Fibroblast of skin of right quadriceps (primary cell): ENCODE measurements around the gene KLHL25.
"Not testable (repeated sequence)": the region's sequence is repeated elsewhere in the genome, so short reads cannot be mapped to it uniquely, and the experiment has no call there.

ENCODE experiments used
- DNase-seq: peaks from one replicate; pipeline ENCODE4 v3.0.0-alpha.2; 2013

Gene KLHL25, protein sequence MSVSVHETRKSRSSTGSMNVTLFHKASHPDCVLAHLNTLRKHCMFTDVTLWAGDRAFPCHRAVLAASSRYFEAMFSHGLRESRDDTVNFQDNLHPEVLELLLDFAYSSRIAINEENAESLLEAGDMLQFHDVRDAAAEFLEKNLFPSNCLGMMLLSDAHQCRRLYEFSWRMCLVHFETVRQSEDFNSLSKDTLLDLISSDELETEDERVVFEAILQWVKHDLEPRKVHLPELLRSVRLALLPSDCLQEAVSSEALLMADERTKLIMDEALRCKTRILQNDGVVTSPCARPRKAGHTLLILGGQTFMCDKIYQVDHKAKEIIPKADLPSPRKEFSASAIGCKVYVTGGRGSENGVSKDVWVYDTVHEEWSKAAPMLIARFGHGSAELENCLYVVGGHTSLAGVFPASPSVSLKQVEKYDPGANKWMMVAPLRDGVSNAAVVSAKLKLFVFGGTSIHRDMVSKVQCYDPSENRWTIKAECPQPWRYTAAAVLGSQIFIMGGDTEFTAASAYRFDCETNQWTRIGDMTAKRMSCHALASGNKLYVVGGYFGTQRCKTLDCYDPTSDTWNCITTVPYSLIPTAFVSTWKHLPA

DNA sequence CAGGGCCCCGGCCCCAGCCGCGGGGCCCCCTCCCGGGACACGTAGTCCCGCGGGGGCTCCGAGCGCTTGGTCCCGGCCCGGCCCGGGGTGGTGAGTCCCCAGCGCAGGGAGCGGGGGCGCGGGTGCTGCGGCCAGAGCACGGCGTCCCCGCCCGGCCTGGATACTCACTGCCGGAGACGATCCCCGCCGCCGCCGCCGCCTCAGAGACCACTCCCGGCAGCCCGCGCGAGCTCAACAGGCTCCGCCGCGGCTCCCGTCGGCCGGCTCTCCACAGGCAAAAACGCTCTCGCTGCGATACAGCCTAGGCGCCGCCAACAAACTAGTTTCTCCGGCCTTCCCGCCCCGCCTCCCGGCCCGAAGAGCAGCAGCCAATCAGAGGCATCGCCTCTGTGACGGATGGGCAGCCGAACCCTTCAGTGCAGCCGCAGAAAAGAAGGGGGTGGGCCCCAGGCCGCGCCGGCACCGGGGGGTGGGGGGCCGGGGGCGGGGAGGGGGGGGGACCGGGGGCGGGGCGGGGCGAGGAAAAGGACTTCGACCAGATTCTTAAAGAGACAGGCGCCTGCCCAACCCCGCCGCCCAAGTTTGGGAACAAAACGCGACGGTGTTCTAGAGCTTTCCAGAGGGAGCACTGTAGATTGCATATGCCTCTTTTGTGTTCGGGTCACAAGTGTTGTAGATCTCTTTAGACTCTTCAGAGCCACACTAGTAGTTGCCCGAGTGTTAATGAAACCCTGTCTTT lies at the start of gene KLHL25:
KLHL25 (minus strand) TSS at position 328 of the 739 bp plus-strand sequence. CDS start 25,115 bp downstream, outside the sequence.
- peak; percentile 96 for DNase-seq

DNA sequence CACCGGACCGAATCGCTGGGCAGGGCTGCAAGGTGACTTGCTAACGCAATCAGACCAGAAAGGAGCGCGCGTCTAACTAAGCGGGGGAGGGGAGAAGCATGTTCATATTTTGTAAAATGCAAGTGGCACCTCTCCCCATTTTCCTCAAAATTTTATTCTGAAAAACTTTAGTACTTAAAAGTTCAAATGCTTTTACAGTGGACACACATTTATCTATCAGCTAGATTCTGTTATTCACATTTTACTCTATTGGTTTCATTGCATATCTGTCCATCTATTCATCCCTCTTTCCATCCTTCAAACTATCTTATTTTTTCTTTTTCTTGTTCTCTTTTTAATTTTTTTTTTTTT lies 46.1 kb upstream of the KLHL25 start:
- DNase-seq, result no peak

DNA sequence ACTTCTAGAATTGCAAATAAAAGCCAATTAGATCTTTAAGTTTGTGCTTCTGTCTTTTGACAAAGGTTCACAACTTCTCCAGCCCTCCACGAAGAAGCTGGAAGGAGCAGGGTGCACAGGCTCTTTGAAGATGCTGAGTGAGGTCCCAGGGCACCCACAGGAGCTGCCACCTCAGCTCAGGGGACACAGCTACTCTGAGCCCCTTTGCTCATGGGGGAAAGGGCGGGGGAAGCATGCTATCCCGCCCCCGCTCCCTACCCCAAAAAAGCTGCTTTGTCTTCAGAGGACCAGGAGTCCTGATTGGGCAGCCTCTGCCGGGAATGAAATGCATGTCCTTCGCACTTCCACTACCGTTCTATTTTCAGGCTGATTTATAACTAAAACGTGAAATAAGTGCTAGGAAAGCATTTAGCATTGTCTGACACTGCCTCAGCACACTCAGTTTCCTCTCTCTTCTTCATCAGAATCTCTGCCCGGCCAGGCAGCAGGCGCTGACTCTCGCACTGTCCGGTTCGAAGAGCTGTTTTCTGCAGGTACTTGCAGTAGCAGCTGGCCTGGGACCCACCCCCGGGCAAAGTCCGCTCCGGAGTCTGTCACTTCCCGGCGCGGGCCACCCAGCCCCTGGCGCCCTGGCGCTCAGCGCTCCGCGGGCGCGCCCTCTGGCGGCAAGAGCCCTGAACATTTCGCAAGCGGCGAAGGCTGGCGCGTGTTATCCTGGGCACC lies 45.5 kb upstream of the KLHL25 start:
- peak; percentile 52 for DNase-seq

DNA sequence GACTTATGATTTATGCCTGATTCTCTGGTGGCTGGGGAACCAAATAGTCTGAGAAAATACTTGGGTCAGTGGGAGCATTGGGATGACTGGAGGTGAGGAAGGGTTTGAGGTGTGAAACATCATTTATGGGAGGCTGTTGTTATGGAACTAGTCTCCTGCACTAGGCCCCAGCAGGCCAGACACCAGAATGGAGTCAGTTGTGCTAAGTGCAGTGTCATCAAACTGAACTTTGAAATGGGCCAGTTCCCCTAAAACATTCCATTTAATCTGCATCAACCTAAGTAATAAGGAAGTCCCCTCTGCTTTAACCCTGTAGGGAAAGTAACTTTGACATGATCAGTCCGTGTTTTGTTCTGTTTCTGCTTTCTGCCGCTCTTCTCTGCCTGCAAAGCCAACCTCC lies 44.9 kb upstream of the KLHL25 start:
- DNase-seq, result no peak

DNA sequence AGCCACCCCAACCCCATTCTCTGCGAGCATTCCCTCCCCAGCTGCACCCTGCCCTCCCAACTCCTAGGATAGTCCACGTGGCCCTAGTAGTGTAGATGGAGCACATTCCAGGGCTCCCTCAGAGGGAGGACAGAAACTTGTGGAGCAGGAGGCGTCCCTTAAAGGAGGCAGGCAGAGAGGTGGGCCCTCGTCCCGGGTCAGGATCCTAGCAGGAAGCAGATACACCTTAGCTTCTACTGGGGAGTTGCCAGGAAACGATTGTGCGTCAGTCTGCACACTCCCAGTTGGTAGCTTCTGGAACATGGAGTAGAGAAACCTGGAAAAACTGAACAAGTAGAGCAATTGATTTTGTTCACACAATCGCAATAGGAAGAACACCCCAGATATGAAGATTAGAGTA lies 43.9 kb upstream of the KLHL25 start:
- no peak for DNase-seq

DNA sequence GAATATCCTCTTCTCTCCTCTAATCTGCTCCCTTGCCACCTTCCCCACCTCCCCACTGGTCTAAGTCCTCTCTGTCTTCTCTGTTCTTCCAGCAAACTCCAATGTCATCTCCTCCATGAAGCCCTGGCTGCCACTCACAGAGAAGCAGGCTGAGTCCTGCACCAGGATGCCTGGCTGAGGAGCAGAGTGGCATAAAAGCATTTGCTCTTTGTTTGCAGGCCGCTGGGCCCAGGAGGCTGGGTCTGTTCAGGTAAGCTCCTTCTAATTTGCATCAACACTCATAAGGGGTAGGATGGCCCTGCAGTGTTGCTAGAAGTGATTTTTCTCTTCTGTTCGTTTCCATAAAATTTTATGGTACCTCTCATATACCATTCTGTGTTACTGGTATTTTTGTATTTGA lies 43.2 kb upstream of the KLHL25 start:
- no peak for DNase-seq

DNA sequence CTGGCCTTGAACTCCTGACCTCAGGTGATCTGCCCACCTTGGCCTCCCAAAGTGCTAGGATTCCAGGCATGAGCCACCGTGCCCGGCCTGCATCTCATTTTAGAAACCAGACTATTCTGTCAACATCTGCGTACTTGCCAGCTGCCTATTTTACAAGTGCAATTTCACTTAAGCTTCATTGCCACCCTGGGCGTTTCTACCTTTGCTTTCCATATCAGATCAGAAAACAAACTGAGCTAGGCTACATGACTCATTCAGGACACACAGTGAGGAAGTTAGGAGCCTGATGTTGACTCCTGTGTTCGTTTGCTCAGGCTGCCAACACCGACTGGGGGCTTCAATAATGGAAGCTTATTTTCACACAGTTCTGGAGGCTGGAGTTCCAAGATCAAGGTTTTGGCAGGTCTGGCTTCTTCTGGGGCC lies 42.3 kb upstream of the KLHL25 start:
- DNase-seq, result no peak

DNA sequence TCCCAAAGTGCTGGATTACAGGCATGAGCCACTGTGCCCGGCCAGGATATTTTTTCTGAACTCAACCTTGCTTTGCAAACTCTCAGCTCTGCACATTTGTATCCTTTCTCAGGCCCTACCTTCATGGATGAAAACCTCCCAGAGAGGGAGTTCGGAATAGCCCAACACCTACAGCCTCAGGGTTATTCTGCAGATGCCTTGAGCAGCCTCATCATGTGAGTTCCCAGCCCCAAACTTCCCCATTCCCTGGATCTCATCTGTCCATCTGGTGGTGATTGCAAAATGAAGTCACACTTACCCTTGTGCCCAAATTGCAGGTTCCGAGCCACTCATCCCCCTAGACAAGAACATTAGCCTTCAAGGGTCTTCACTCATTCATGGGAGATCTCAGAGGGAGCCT lies 39.9 kb upstream of the KLHL25 start:
- DNase-seq, result no peak

DNA sequence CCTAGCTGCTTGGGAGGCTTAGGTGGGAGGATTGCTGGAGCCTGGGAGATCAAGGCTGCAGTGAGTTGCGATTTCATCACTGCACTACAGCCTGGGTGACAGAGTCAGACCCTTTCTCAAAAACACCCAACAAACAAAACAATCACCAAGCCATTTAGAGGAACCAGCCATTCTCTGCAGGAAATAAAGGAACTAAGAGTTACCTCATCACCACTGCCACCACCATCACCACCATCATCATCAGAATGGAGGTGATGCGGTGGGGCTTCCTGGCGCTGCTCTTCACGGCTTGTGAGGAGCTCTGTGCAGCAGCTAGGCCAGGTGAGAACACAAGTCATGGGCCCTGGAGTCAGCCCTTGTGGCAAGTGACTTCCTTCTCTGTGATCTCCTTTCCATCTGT lies 37.7 kb upstream of the KLHL25 start:
- no peak for DNase-seq

DNA sequence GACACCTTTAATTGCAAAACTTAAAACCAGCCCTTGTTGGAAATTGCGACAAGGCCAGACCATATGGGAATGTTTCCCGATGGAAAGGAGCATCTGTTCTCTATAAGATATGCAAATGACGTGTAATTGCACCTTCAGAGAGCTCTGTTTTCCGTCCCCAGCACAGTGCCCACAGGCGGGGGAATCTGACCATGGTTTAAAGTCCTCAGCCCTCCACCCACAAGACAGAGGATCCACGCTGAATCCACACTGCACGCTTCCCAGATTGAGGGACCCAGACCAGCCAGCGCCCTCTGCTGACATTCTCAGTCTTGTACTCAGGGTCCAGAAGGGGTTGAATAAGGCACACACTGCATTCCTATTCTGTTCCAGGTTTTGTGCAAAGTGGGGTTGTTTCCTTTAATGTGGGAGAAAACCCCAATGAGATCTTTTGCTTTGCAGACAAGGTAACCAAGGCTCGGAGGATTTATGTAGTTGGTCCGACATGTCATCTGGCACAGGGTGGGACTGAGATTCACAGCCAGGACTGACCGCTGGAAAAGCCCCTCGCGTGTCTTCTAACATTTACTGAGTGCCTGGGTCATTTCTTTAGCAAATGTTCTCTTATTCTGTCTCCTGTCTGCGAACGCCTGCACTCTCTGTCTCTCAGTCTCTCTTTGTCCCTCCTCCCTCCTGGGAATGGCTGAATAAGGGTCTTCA lies 36.8 kb upstream of the KLHL25 start:
- peak; percentile 35 for DNase-seq

DNA sequence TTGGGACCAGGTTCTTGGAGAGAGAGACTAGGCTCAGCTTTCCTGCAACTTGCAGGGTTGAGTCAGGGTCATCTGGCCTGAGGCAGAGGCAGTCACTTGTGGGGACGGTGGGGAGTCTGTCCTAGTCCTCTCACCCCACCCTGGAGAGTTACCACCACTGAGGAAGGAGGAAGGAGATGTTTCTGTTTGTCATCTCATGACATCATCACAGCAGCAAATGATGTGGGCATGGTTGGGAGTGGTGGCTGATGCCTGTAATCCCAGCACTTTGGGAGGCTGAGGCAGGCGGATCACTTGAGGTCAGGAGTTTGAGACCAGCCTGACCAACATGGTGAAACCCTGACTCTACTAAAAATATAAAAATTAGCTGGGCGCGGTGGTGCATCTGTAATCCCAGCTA lies 35.0 kb upstream of the KLHL25 start:
- DNase-seq, result not testable (repeated sequence)

DNA sequence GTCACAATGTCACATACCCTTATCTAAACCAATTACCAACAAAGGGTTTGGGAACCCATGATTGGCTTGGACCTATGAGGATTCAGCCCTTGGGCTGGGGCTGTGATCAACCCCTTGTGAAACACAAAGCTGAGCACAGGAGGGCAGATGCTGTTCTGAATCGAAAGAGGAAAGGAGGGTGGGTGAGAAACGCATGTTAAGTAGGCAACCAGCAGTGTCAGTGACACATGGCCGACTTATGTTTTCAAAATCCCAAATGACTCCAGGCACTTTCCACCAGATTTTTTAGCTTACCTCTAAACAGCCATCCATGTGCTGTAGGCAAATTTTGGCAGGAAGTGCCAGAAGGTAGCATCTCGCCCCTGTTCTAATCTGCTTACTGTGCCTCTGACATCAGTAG lies 34.1 kb upstream of the KLHL25 start:
- DNase-seq, result no peak

DNA sequence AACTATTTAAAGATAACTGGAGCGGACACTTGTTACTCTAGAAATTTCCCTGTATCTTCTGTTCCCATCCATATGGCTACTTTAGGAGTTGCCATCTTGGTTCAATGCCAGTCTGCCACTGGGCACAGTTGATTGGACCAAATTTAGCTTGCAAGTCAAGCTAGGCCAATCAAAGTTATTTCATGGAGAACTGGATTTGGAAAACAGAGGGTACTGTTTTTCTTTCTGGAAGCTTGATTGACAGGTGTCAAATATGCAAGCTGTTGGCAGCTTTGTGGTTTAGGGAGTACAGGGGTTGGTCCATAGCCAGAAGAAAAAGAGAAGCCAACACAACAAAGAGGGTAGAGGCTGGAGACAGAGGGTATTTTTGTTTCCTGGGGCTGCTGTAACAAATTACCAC lies 33.4 kb upstream of the KLHL25 start:
- DNase-seq, result no peak

DNA sequence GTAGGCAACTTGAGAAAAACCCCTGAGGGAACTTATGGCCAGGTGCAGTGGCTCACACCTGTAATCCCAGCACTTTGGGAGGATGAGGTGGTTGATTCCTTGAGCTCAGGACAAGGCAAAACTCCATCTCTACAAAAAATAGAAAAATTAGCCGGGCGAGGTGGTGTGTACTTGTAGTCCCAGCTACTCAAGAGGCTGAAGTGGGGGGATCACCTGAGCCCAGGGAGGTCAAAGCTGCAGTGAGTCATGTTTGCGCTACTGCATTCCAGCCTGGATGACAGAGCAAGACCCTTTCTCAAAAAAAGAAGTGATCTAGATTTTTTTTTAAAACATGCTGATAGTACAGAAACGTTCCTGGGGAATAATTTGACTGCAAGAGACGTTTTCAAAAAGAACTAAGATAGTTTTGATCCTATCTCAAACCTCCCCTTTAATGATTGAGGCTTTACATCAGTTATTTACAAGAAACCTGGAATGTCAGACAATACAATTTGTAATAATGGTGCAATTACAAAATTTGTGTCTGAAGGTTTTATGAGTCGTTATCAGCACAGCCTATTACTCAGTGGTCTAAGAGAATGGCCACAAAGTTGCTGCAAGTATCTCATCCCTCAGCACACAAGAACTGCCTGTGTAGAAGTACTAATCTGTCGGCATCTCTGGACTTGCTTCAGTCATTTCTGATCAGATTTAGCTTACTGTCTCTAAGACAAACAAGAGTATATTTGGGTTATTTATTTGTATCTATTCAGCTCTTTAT lies 32.2 kb upstream of the KLHL25 start:
- peak; percentile 8 for DNase-seq

DNA sequence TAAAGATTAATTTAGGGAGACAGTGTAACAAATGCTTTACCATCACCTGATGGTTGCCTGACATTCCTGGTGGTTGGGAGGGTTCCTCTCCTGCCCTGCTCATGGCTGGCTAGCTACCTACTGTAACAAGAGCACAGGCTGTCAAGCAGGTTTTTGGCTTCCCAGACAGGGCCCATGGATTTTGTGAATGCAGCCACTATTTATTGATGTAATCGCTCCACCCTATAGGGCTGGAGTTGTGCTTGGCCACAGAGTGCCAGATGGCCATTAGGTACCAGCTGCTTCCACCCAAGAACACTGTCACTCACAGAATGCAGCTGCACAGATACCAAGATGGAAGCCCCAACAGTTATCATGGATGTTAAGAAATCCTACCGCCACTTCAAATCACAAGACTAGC lies 31.0 kb upstream of the KLHL25 start:
- DNase-seq, result no peak

DNA sequence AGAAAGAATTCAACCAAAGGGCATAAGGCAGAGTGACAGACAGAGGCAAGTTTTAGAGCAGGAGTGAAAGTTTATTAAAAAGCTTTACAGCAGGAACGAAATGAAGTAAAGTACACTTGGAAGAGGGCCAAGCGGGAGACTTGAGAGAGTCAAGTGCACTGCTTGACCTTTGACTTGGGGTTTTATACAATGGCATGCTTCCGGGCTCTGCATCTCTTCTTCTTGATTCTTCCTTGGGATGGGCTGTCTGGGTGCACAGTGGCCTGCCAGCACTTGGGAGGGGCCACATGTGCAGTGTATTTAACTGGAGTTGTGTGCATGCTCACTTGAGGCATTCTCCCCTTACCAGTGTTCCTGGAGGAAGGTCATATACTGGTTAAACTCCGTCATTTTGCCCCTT lies 30.4 kb upstream of the KLHL25 start:
- no peak for DNase-seq

DNA sequence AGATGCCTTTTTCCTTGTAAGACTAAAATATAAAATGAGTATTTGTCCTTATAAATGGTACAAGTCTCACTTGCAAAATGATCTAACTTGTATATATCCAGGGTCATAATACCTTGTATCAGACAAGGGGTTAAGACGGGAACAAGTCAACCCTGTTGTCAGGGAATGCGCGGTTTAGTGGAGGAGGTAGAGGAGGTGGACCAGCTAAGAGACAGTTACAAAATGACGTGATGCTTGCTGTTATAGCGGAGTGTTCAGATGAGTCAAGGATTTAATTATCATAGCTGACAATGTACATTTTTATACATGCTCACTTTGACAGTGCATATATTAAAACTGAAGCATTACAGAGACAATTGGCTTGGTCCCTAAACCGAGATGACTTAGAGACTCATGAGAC lies 26.8 kb upstream of the KLHL25 start:
- DNase-seq, result no peak

DNA sequence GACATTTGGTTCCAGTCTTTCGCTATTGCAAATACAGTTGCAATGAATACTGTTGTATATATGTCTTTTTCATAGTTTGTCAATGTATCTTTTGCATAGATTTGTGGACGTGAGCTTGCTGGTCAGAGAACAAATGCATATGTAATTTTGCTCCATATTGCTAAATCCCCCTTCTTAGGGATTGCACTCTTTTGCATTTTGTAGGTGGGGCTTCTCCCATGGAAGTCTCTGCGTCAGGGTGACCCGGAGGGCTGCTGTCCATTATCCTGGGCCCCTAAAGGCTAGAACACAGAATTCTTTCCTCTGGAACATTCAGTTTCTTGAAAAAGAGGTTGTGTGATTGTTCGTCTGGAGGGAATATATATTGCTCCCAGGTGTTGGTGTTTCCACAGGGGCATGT lies 25.2 kb upstream of the KLHL25 start:
- no peak for DNase-seq

DNA sequence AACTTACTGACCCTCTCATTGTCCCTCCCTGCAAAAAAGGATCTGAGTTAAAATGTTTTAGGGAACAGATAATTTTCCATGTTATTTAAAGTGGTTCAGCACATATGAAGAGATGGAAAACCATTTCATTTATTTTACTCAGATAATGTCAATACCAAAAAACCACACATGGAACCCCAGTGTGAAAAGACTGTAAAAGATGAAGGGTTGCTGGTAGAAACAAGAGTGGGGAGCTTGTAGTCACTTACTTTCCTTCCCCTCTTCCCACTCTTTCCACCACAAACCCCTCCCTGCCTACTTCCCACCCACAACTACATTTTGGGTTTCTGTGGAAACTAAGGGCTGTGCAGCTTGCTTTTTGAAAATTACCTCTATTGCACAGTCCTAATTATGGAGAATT lies 18.5 kb upstream of the KLHL25 start:
- no peak for DNase-seq

DNA sequence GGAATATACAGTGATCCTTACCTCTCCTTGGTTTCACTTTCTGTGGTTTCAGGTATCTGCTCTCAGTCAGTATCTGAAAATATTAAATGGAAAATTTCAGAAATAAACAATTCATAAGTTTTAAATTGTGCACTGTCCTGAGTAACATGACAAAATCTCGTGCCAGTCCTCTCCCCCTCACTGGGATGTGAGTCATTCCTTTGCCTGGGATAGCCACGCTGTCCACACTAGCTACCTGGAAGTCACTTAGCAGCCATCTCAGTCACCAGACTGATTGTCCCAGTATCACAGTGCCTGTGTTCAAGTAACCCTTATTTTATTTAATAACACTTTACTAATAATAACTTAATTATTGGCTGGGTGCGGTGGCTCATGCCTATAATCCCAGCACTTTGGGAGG lies 15.3 kb upstream of the KLHL25 start:
- no peak for DNase-seq

DNA sequence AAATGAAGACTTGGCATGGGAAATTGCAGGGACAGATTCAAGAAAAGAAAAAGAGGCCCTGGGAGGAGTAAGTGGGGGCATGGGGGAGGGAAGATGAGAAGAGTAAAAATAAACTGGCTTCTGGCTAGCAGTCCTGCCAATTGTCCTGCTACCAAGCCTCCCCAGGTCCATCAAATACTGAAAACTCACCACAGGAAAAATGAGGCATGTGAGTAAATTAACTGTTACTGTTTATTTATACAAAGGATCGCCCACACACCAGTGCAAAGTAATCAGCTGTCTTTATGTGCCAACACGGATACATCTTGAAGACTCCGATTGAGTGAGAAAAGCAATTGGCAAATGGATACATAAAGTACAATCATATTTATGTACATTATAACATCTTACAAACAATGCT lies 10.7 kb upstream of the KLHL25 start:
- no peak for DNase-seq
